Prostate gland (tissue), 2 donors: ENCODE data around the gene PTPRT.

Experiments
- CTCF ChIP-seq, 4 experiments: fragments of 200-600 bp in 2 of 4; fragments of 450-650 bp in 2 of 4; sonication (generic) in 2 of 4; IDR thresholded peaks; 1 replicate in 3 of 4; 2 replicates in 1 of 4; pipeline ENCODE4 v1.5.1; 2016 to 2019; ENCODE audit warnings: antibody characterized with exemption in 4 of 4, mild to moderate bottlenecking in 2 of 4, moderate library complexity in 2 of 4
- POLR2AphosphoS5 ChIP-seq: sonication (generic); formaldehyde crosslinking; IDR thresholded peaks from one replicate; pipeline ENCODE4 v1.6.1; 2017; ENCODE audit warnings: antibody characterized with exemption

- TF ChIP-seq CTCF (IDR thresholded peaks at IDR 0.05), result no peak
- TF ChIP-seq POLR2AphosphoS5, result no peak
Measured at GRCh38 chr20:42181064-42181463, 1008.6 kb downstream of the PTPRT start.
